ENCODE data around the gene RALA. TPM values are rescaled to one million over a fixed set of nuclear protein-coding genes. Genes with fewer than 3 reads are reported as not detected.

The RALA gene
- total and polyA plus RNA-seq, 2 of the 13 experiments (the other 11 are each of a cell fraction or from before 2014, with no cell fraction given), result 11.8 to 19.5 TPM

GRCh38 chr7:39732837-39733804 is 109.7 kb downstream of the RALA start (continued):
- no peak for TF ChIP-seq ZNF224 (CRISPR knock-in tag; IDR thresholded peaks at IDR 0.05)

GRCh38 chr7:39733881-39734632 is 110.7 kb downstream of the RALA start:
- BruUV-seq (replicated peaks), result TSS peak; percentile 75
- in situ Hi-C loops (cut with HindIII; ENCODE audit: extremely low pct_ligation_motif_present, low pct_unique_long_range_greater_than_20kb), result no loop called here
- CTCF ChIA-PET (ENCODE audit: low intra/inter-chr PET ratio, low total read pairs), result no interaction called here
- H3K36me3 ChIP-seq (replicated peaks in 1 of 2; ENCODE audit: control insufficient read depth in 1 of 2, insufficient read depth in 2 of 2, low read length in 2 of 2), result no peaks in the 10 kb centered on the region
- peaks cover 13% of the 10 kb centered on the region for H3K4me1 ChIP-seq (ENCODE audit: insufficient read depth, low read length)
- H3K9ac ChIP-seq (ENCODE audit: insufficient read depth, low read depth, low read length), result peak overlapping the region; percentile 44; the same call in 1 of the 2 replicates
- intact Hi-C loops (cut with micrococcal nuclease; ENCODE audit: unreplicated experiment), result no loop called here
- H3K27ac ChIP-seq (ENCODE audit: extremely low read length, insufficient read depth, low read length), result no peak overlapping the region
- H2AFZ ChIP-seq (ENCODE audit: low read length), result no peak overlapping the region
- POLR2A ChIA-PET, result interaction anchor here (0.5 to 1.4 kb wide), 3 partner anchors 16 to 114 kb away, joined by 3 to 4 read pairs (median 4); no protein-coding TSS in a partner anchor
- no peaks in the 10 kb centered on the region for H4K20me1 ChIP-seq (ENCODE audit: insufficient read depth, low read length)
- DNase-seq (ENCODE audit: low spot score), result peak; percentile 36
- H3K79me2 ChIP-seq (ENCODE audit: insufficient read depth, low read length), result no peaks in the 10 kb centered on the region
- peak; percentile 27 for ATAC-seq
- H3K9me3 ChIP-seq (ENCODE audit: low read length), result no peaks in the 10 kb centered on the region
- WGBS (ENCODE audit: low lambda C conversion rate), result 22% methylated on average over 8 of the region's 8 CpGs
- FAIRE-seq, result no peak
- H3K27me3 ChIP-seq (ENCODE audit: control insufficient read depth in 1 of 2, insufficient read depth in 2 of 2, low read length in 2 of 2), result no peaks in the 10 kb centered on the region; a peak in 2 of 5 replicates
- TF ChIP-seq ZBTB38 (CRISPR knock-in tag; IDR thresholded peaks at IDR 0.05) (no peak), SOX5 (CRISPR knock-in tag; IDR thresholded peaks at IDR 0.05; ENCODE audit: borderline replicate concordance) (0 out of 2 replicates have a peak, but pooled peaks have one; percentile 22), ZNF577 (CRISPR knock-in tag; IDR thresholded peaks at IDR 0.05; ENCODE audit: borderline replicate concordance, low read depth) (no peak), MAFK (conservative IDR thresholded peaks at IDR 0.05 in 1 of 2, IDR thresholded peaks at IDR 0.05 in 1 of 2; ENCODE audit: low read length in 2 of 2) (peak; percentile 64 to 67), HDAC1 (CRISPR knock-in tag; IDR thresholded peaks at IDR 0.05) (no peak), BCL6 (CRISPR knock-in tag; IDR thresholded peaks at IDR 0.05) (peak; percentile 23; the same call in 1 of the 2 replicates), SAP130 (CRISPR knock-in tag; IDR thresholded peaks at IDR 0.05; ENCODE audit: low read depth) (peak; percentile 11; the same call in 1 of the 2 replicates), ZNF580 (CRISPR knock-in tag; IDR thresholded peaks at IDR 0.05; ENCODE audit: borderline replicate concordance, low read depth) (no peak), ZNF879 (CRISPR knock-in tag; IDR thresholded peaks at IDR 0.05) (no peak), FOXP4 (CRISPR knock-in tag; IDR thresholded peaks at IDR 0.05) (no peak), TEAD3 (CRISPR knock-in tag; optimal IDR thresholded peaks at IDR 0.05; ENCODE audit: borderline replicate concordance) (peak; percentile 48), MAFF (IDR thresholded peaks at IDR 0.05; ENCODE audit: low read depth, low read length) (peak; percentile 61), ZNF770 (CRISPR knock-in tag; IDR thresholded peaks at IDR 0.05) (no peak), TMF1 (CRISPR knock-in tag; IDR thresholded peaks at IDR 0.05; ENCODE audit: low read depth) (no peak)
- H3K4me3 ChIP-seq (replicated peaks in 1 of 3; ENCODE audit: insufficient read depth in 1 of 3, low read depth in 2 of 3, low read length in 3 of 3), result peak overlapping the region; percentile 48 to 70 (median 50)
- peak overlapping the region; percentile 79 for H3K4me2 ChIP-seq (ENCODE audit: low read depth, low read length)
